ENCODE results near the gene REG3G.

Gene REG3G

GRCh38 chr2:78982638-78983330 lies 42.7 kb upstream of the REG3G start:
- TF ChIP-seq ISL1 (CRISPR knock-in tag; IDR thresholded peaks at IDR 0.05) (no peak), TSHZ2 (CRISPR knock-in tag; IDR thresholded peaks at IDR 0.05) (no peak), GLIS3 (CRISPR knock-in tag; IDR thresholded peaks at IDR 0.05) (no peak), ZC3H10 (CRISPR knock-in tag; IDR thresholded peaks at IDR 0.05) (no peak), BACH2 (CRISPR knock-in tag; IDR thresholded peaks at IDR 0.05; ENCODE audit: borderline replicate concordance) (no peak), CSRNP3 (CRISPR knock-in tag; IDR thresholded peaks at IDR 0.05) (no peak)

DNA sequence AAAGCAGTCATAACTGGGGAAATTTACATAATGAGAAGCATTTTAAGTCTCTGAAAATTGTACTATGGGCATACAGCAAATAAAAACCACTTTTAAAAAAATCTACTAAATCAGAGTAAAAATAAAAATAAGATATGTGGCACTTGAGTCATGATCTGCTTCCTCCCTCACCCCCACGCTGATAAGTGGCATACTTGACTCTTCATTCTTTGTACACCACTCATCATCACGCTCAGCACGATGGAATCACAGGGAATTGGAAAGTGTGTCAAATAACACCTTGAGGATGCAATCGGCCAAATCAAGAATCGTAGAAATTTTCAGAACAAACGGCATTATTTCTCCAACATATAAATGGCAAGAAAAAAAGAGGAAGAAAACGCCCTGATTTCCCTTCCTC lies 41.1 kb upstream of the REG3G start:
- TF ChIP-seq CSRNP3 (CRISPR knock-in tag; IDR thresholded peaks at IDR 0.05) (no peak), ZNF565 (CRISPR knock-in tag; conservative IDR thresholded peaks at IDR 0.05; ENCODE audit: low read depth) (no peak), CREB5 (CRISPR knock-in tag; IDR thresholded peaks at IDR 0.05; ENCODE audit: low read depth) (no peak), PATZ1 (CRISPR knock-in tag; IDR thresholded peaks at IDR 0.05; ENCODE audit: borderline replicate concordance) (no peak), ZFP3 (CRISPR knock-in tag; IDR thresholded peaks at IDR 0.05) (no peak), TCF4 (CRISPR knock-in tag; IDR thresholded peaks at IDR 0.05; ENCODE audit: borderline replicate concordance) (no peak), ZNF8 (CRISPR knock-in tag; IDR thresholded peaks at IDR 0.05) (no peak), CSDC2 (CRISPR knock-in tag; IDR thresholded peaks at IDR 0.05) (no peak), TOX (CRISPR knock-in tag; IDR thresholded peaks at IDR 0.05; ENCODE audit: borderline replicate concordance) (no peak), PPARA (CRISPR knock-in tag; IDR thresholded peaks at IDR 0.05; ENCODE audit: borderline replicate concordance) (no peak), ESRRG (CRISPR knock-in tag; IDR thresholded peaks at IDR 0.05) (no peak), TSHZ2 (CRISPR knock-in tag; IDR thresholded peaks at IDR 0.05) (no peak), ZNF70 (CRISPR knock-in tag; IDR thresholded peaks at IDR 0.05) (no peak), ZFP30 (CRISPR knock-in tag; IDR thresholded peaks at IDR 0.05) (no peak), ZC3H10 (CRISPR knock-in tag; IDR thresholded peaks at IDR 0.05) (no peak), ARNTL (CRISPR knock-in tag; IDR thresholded peaks at IDR 0.05; ENCODE audit: borderline replicate concordance, low read depth) (no peak), SNAI2 (CRISPR knock-in tag; IDR thresholded peaks at IDR 0.05) (no peak)
- no peak for ATAC-seq

More at GRCh38 chr2:78982638-78983330, 42.7 kb upstream of the REG3G start:
- ATAC-seq = no peak
